ENCODE results near the gene AKT3.

GRCh38 chr1:243841507-243841906 lies 8.5 kb downstream of the AKT3 start:
- no peak for TF ChIP-seq CTCF (IDR thresholded peaks at IDR 0.05)
- no peak for TF ChIP-seq EZH2 (IDR thresholded peaks at IDR 0.05)

All from neural progenitor cell (in vitro differentiated cells).